ENCODE data around the gene STAB2.

STAB2 gene

GRCh38 chr12:103780992-103781391 is 193.9 kb downstream of the STAB2 start:
- Histone ChIP-seq H3K4me1 (ENCODE audit: control insufficient read depth in 1 of 2, insufficient read depth in 2 of 2, low read length in 2 of 2) (peaks cover 9 to 13% of the 10 kb centered on the region in 2 donors), H3K9me3 (ENCODE audit: control insufficient read depth in 1 of 2, low read length in 2 of 2) (no peaks in the 10 kb centered on the region), H3K4me3 (ENCODE audit: low read depth in 1 of 2, low read length in 2 of 2) (no peak overlapping the region), H3K36me3 (ENCODE audit: control insufficient read depth in 1 of 2, insufficient read depth in 2 of 2, low read length in 2 of 2) (peaks cover 9 to 28% of the 10 kb centered on the region in 2 donors), H3K27me3 (ENCODE audit: control insufficient read depth in 1 of 2, insufficient read depth in 2 of 2, low read length in 2 of 2) (no peaks in the 10 kb centered on the region), H3K9ac (ENCODE audit: low read depth in 1 of 2, low read length in 2 of 2) (no peak overlapping the region), H3K27ac (ENCODE audit: low read depth, low read length) (no peak overlapping the region)

GRCh38 chr12:103782399-103782798 is 195.3 kb downstream of the STAB2 start:
- H3K27me3 ChIP-seq (ENCODE audit: control insufficient read depth in 1 of 2, insufficient read depth in 2 of 2, low read length in 2 of 2): no peaks in the 10 kb centered on the region
- peaks cover 9 to 13% of the 10 kb centered on the region in 2 donors for H3K4me1 ChIP-seq (ENCODE audit: control insufficient read depth in 1 of 2, insufficient read depth in 2 of 2, low read length in 2 of 2)
- no peaks in the 10 kb centered on the region for H3K9me3 ChIP-seq (ENCODE audit: control insufficient read depth in 1 of 2, low read length in 2 of 2)
- no peak overlapping the region for H3K9ac ChIP-seq (ENCODE audit: low read depth in 1 of 2, low read length in 2 of 2)
- H3K36me3 ChIP-seq (ENCODE audit: control insufficient read depth in 1 of 2, insufficient read depth in 2 of 2, low read length in 2 of 2): peaks cover 2 to 25% of the 10 kb centered on the region in 2 donors
- H3K4me3 ChIP-seq (ENCODE audit: low read depth in 1 of 2, low read length in 2 of 2): no peak overlapping the region
- no peak overlapping the region for H3K27ac ChIP-seq (ENCODE audit: low read depth, low read length)

GRCh38 chr12:103783744-103784664 is 196.9 kb downstream of the STAB2 start:
- peaks cover 9 to 13% of the 10 kb centered on the region in 2 donors for H3K4me1 ChIP-seq (ENCODE audit: control insufficient read depth in 1 of 2, insufficient read depth in 2 of 2, low read length in 2 of 2)
- H3K27ac ChIP-seq (ENCODE audit: low read depth, low read length): no peak overlapping the region
- H3K4me3 ChIP-seq (ENCODE audit: low read depth in 1 of 2, low read length in 2 of 2): no peak overlapping the region
- peaks cover 0 to 20% of the 10 kb centered on the region in 2 donors for H3K36me3 ChIP-seq (ENCODE audit: control insufficient read depth in 1 of 2, insufficient read depth in 2 of 2, low read length in 2 of 2)
- H3K27me3 ChIP-seq (ENCODE audit: control insufficient read depth in 1 of 2, insufficient read depth in 2 of 2, low read length in 2 of 2): no peaks in the 10 kb centered on the region
- H3K9ac ChIP-seq (ENCODE audit: low read depth in 1 of 2, low read length in 2 of 2): no peak overlapping the region
- H3K9me3 ChIP-seq (ENCODE audit: control insufficient read depth in 1 of 2, low read length in 2 of 2): no peaks in the 10 kb centered on the region

- no peak overlapping the region for H3K9ac ChIP-seq (ENCODE audit: low read depth in 1 of 2, low read length in 2 of 2)
- H3K4me1 ChIP-seq (ENCODE audit: control insufficient read depth in 1 of 2, insufficient read depth in 2 of 2, low read length in 2 of 2): peaks cover 9 to 13% of the 10 kb centered on the region in 2 donors
- peaks cover 0 to 14% of the 10 kb centered on the region in 2 donors for H3K36me3 ChIP-seq (ENCODE audit: control insufficient read depth in 1 of 2, insufficient read depth in 2 of 2, low read length in 2 of 2)
- no peaks in the 10 kb centered on the region for H3K27me3 ChIP-seq (ENCODE audit: control insufficient read depth in 1 of 2, insufficient read depth in 2 of 2, low read length in 2 of 2)
- no peak overlapping the region for H3K4me3 ChIP-seq (ENCODE audit: low read depth in 1 of 2, low read length in 2 of 2)
- H3K27ac ChIP-seq (ENCODE audit: low read depth, low read length): no peak overlapping the region
- H3K9me3 ChIP-seq (ENCODE audit: control insufficient read depth in 1 of 2, low read length in 2 of 2): no peaks in the 10 kb centered on the region
Measured at GRCh38 chr12:103785243-103786031, 198.4 kb downstream of the STAB2 start.

DNA sequence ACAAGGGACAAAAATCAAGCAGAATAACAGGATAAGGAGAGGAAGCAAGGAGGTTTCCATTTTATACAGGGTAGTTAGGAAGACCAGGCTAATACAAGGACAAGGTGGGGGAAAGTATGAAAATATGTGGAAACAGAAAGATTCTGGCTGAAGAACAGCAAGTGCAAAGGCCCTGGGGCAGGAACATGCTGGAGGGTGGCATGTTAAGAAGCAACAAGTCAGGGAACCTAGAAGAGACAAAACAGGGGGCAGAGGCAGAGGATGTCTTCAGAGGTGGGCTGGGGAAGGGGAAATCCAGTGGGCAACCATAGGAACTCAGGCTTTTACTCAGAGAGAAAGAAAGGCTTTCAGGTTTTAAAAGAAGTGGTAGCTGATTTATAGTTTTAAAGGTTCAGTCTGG is 199.1 kb downstream of the STAB2 start:
- peaks cover 9 to 13% of the 10 kb centered on the region in 2 donors for H3K4me1 ChIP-seq (ENCODE audit: control insufficient read depth in 1 of 2, insufficient read depth in 2 of 2, low read length in 2 of 2)
- H3K4me3 ChIP-seq (ENCODE audit: low read depth in 1 of 2, low read length in 2 of 2): no peak overlapping the region
- H3K27ac ChIP-seq (ENCODE audit: low read depth, low read length): no peak overlapping the region
- no peaks in the 10 kb centered on the region for H3K9me3 ChIP-seq (ENCODE audit: control insufficient read depth in 1 of 2, low read length in 2 of 2)
- no peak overlapping the region for H3K9ac ChIP-seq (ENCODE audit: low read depth in 1 of 2, low read length in 2 of 2)
- peaks cover 0 to 14% of the 10 kb centered on the region in 2 donors for H3K36me3 ChIP-seq (ENCODE audit: control insufficient read depth in 1 of 2, insufficient read depth in 2 of 2, low read length in 2 of 2)
- no peaks in the 10 kb centered on the region for H3K27me3 ChIP-seq (ENCODE audit: control insufficient read depth in 1 of 2, insufficient read depth in 2 of 2, low read length in 2 of 2)

DNA sequence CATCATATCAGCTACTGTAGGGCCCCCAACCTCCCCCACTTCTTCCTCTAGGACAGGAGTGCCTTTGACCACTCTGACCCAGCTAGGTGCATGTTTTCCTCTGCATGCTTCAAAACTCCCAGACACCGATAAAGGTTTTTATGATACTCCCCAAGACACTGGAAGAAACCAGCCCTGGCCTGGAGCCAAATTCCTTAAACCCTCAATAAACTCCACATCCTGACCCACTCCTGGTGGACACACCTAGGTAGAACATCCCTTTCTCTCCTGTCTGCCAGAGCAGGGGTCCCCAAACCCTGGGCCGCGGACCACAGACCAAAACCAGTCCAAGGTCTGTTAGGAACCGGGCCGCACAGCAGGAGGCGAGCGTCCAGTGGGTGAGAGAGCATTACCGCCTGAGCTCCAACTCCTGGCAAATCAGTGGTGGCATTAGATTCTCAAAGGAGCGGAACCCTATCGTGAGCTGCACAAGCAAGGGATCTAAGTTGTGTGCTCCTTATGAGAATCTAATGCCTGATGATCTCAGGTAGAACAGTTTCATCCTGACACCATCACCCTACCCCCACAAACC is 204.4 kb downstream of the STAB2 start:
- no peaks in the 10 kb centered on the region for H3K27me3 ChIP-seq (ENCODE audit: control insufficient read depth in 1 of 2, insufficient read depth in 2 of 2, low read length in 2 of 2)
- H3K9me3 ChIP-seq (ENCODE audit: control insufficient read depth in 1 of 2, low read length in 2 of 2): no peaks in the 10 kb centered on the region
- no peak overlapping the region for H3K27ac ChIP-seq (ENCODE audit: low read depth, low read length)
- no peak overlapping the region for H3K9ac ChIP-seq (ENCODE audit: low read depth in 1 of 2, low read length in 2 of 2)
- H3K4me3 ChIP-seq (ENCODE audit: low read depth in 1 of 2, low read length in 2 of 2): no peak overlapping the region
- no peaks in the 10 kb centered on the region for H3K4me1 ChIP-seq (ENCODE audit: control insufficient read depth in 1 of 2, insufficient read depth in 2 of 2, low read length in 2 of 2)
- peaks cover under 1 to 12% of the 10 kb centered on the region in 2 donors for H3K36me3 ChIP-seq (ENCODE audit: control insufficient read depth in 1 of 2, insufficient read depth in 2 of 2, low read length in 2 of 2)

- no peak overlapping the region for H3K27ac ChIP-seq (ENCODE audit: low read depth, low read length)
Measured at GRCh38 chr12:103793046-103793445, 206.0 kb downstream of the STAB2 start.

DNA sequence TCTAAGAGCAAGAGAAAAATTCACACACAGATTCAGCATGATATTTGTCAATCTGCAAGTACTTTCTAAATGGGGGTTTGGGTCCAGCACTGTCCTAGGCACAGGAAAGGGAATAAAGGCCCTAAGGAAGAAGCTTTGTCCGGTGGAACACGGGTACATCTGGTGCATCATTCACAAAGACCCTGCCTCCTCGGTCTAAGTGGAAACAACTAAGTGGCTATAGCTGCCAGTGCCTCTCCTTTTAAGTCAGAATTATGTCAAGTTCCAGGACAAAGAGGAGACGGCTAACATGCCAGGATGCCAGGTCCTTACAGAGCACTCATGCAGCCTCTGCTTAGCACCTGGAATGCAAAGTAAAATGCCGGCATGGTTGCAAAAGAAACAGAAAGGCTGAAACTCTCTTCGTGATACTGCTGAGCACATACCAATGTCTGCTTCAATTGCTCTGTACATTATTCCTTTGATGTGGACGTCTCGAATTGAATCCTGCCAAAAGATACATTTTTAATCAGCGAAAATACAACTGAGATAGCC is 206.5 kb downstream of the STAB2 start:
- Histone ChIP-seq H3K4me1 (ENCODE audit: control insufficient read depth in 1 of 2, insufficient read depth in 2 of 2, low read length in 2 of 2) (no peaks in the 10 kb centered on the region), H3K36me3 (ENCODE audit: control insufficient read depth in 1 of 2, insufficient read depth in 2 of 2, low read length in 2 of 2) (peaks cover 4 to 12% of the 10 kb centered on the region in 2 donors), H3K27me3 (ENCODE audit: control insufficient read depth in 1 of 2, insufficient read depth in 2 of 2, low read length in 2 of 2) (no peaks in the 10 kb centered on the region), H3K9me3 (ENCODE audit: control insufficient read depth in 1 of 2, low read length in 2 of 2) (no peaks in the 10 kb centered on the region), H3K9ac (ENCODE audit: low read depth in 1 of 2, low read length in 2 of 2) (no peak overlapping the region), H3K27ac (ENCODE audit: low read depth, low read length) (no peak overlapping the region), H3K4me3 (ENCODE audit: low read depth in 1 of 2, low read length in 2 of 2) (no peak overlapping the region)

More at GRCh38 chr12:103793046-103793445, 206.0 kb downstream of the STAB2 start:
- H3K36me3 ChIP-seq (ENCODE audit: control insufficient read depth in 1 of 2, insufficient read depth in 2 of 2, low read length in 2 of 2): peaks cover 4 to 12% of the 10 kb centered on the region in 2 donors
- H3K4me3 ChIP-seq (ENCODE audit: low read depth in 1 of 2, low read length in 2 of 2): no peak overlapping the region
- H3K9me3 ChIP-seq (ENCODE audit: control insufficient read depth in 1 of 2, low read length in 2 of 2): no peaks in the 10 kb centered on the region
- H3K4me1 ChIP-seq (ENCODE audit: control insufficient read depth in 1 of 2, insufficient read depth in 2 of 2, low read length in 2 of 2): no peaks in the 10 kb centered on the region
- H3K27me3 ChIP-seq (ENCODE audit: control insufficient read depth in 1 of 2, insufficient read depth in 2 of 2, low read length in 2 of 2): no peaks in the 10 kb centered on the region
- no peak overlapping the region for H3K9ac ChIP-seq (ENCODE audit: low read depth in 1 of 2, low read length in 2 of 2)

GRCh38 chr12:103794309-103795213 is 207.5 kb downstream of the STAB2 start:
- peaks cover 3 to 9% of the 10 kb centered on the region in 2 donors for H3K4me1 ChIP-seq (ENCODE audit: control insufficient read depth in 1 of 2, insufficient read depth in 2 of 2, low read length in 2 of 2)
- H3K4me3 ChIP-seq (ENCODE audit: low read depth in 1 of 2, low read length in 2 of 2): no peak overlapping the region
- H3K27me3 ChIP-seq (ENCODE audit: control insufficient read depth in 1 of 2, insufficient read depth in 2 of 2, low read length in 2 of 2): no peaks in the 10 kb centered on the region
- H3K36me3 ChIP-seq (ENCODE audit: control insufficient read depth in 1 of 2, insufficient read depth in 2 of 2, low read length in 2 of 2): peaks cover 4 to 12% of the 10 kb centered on the region in 2 donors
- H3K9ac ChIP-seq (ENCODE audit: low read depth in 1 of 2, low read length in 2 of 2): no peak overlapping the region
- H3K27ac ChIP-seq (ENCODE audit: low read depth, low read length): no peak overlapping the region
- no peaks in the 10 kb centered on the region for H3K9me3 ChIP-seq (ENCODE audit: control insufficient read depth in 1 of 2, low read length in 2 of 2)

Data from duodenal mucosa (tissue), 2 donors.